WTC11 (cell line): ENCODE results near the gene MPIG6B. TPM values are rescaled to one million over a fixed set of nuclear protein-coding genes. Genes with fewer than 3 reads are reported as not detected.

Experiments used
- ATAC-seq: fragments of 200-7000 bp; cut with Tn5 transposase; 2 replicates; pipeline ENCODE4 v1.10.0; 2021; ENCODE audit warnings: mild to moderate bottlenecking, moderate library complexity
- CTCF ChIA-PET: fragments of 300-600 bp; sonication (Branson Sonifier 250); formaldehyde crosslinking; loops from one replicate; lab custom pipeline; 2021; ENCODE audit warnings: antibody characterized with exemption; lab: Charles Lee
- POLR2A ChIA-PET: fragments of 350-600 bp; sonication (Branson Sonifier 250); formaldehyde crosslinking; loops from one replicate; lab custom pipeline; 2021; ENCODE audit warnings: antibody characterized with exemption; lab: Charles Lee
- DNase-seq: peaks from one replicate; pipeline ENCODE4 v3.0.0; 2021; ENCODE audit warnings: low spot score
- H3K27ac Mint-ChIP-seq: 2 replicates; pipeline ENCODE4 v1.8.0; 2021; ENCODE audit warnings: mixed read lengths
- H3K27me3 Mint-ChIP-seq: 2 replicates; pipeline ENCODE4 v1.8.0; 2021; ENCODE audit warnings: low read depth, mild to moderate bottlenecking, moderate library complexity, mixed read lengths
- H3K36me3 Mint-ChIP-seq: 2 replicates; pipeline ENCODE4 v1.8.0; 2021; ENCODE audit warnings: mixed read lengths
- H3K4me1 Mint-ChIP-seq: 2 replicates; pipeline ENCODE4 v1.8.0; 2022; ENCODE audit warnings: mixed read lengths
- H3K4me3 Mint-ChIP-seq: 2 replicates; pipeline ENCODE4 v1.8.0; 2021; ENCODE audit warnings: mild to moderate bottlenecking, moderate library complexity, mixed read lengths
- H3K9me3 Mint-ChIP-seq: 2 replicates; pipeline ENCODE4 v1.8.0; 2021; ENCODE audit warnings: mixed read lengths
- AFF4 ChIP-seq: sonication (generic); formaldehyde crosslinking; IDR thresholded peaks from 2 replicates; pipeline ENCODE4 v1.8.1; 2023; ENCODE audit warnings: mild to moderate bottlenecking, missing genetic modification reagents, borderline replicate concordance
- ATF1 ChIP-seq: sonication (generic); formaldehyde crosslinking; IDR thresholded peaks from 2 replicates; pipeline ENCODE4 v1.8.1; 2023; ENCODE audit warnings: mild to moderate bottlenecking, moderate library complexity, missing genetic modification reagents
- CBFB ChIP-seq: sonication (generic); formaldehyde crosslinking; IDR thresholded peaks from 2 replicates; pipeline ENCODE4 v1.8.1; 2022; ENCODE audit warnings: mild to moderate bottlenecking, low read depth, missing genetic modification reagents
- EMX1 ChIP-seq: fragments of 250-450 bp; sonication (Bioruptor Pico); IDR thresholded peaks from 2 replicates; pipeline ENCODE4 v1.8.0; 2021; ENCODE audit warnings: mild to moderate bottlenecking
- FOXJ3 ChIP-seq: sonication (generic); formaldehyde crosslinking; IDR thresholded peaks from 2 replicates; pipeline ENCODE4 v1.9.0; 2021; ENCODE audit warnings: missing genetic modification reagents, mild to moderate bottlenecking, borderline replicate concordance
- FOXP1 ChIP-seq: sonication (generic); formaldehyde crosslinking; IDR thresholded peaks from 2 replicates; pipeline ENCODE4 v1.8.0; 2022; ENCODE audit warnings: missing genetic modification reagents, mild to moderate bottlenecking, moderate library complexity, borderline replicate concordance
- MXD4 ChIP-seq: fragments of 250-450 bp; sonication (Bioruptor Pico); IDR thresholded peaks from 2 replicates; pipeline ENCODE4 v1.8.0; 2021; ENCODE audit warnings: mild to moderate bottlenecking, moderate library complexity, borderline replicate concordance
- NR1H2 ChIP-seq: sonication (generic); formaldehyde crosslinking; IDR thresholded peaks from 2 replicates; pipeline ENCODE4 v1.9.0; 2021; ENCODE audit warnings: mild to moderate bottlenecking, moderate library complexity, missing genetic modification reagents
- NR2C2 ChIP-seq: sonication (generic); formaldehyde crosslinking; IDR thresholded peaks from 2 replicates; pipeline ENCODE4 v1.8.0; 2022; ENCODE audit warnings: mild to moderate bottlenecking, missing genetic modification reagents
- PREB ChIP-seq: sonication (generic); formaldehyde crosslinking; IDR thresholded peaks from 2 replicates; pipeline ENCODE4 v1.8.1; 2022; ENCODE audit warnings: mild to moderate bottlenecking, missing genetic modification reagents, moderate library complexity, borderline replicate concordance
- PRRX2 ChIP-seq: fragments of 250-450 bp; sonication (Bioruptor Pico); IDR thresholded peaks from 2 replicates; pipeline ENCODE4 v1.8.0; 2021; ENCODE audit warnings: mild to moderate bottlenecking
- RORB ChIP-seq: fragments of 250-450 bp; sonication (Bioruptor Pico); IDR thresholded peaks from 2 replicates; pipeline ENCODE4 v1.9.0; 2021; ENCODE audit warnings: mild to moderate bottlenecking
- SOX15 ChIP-seq: fragments of 250-450 bp; sonication (Bioruptor Pico); IDR thresholded peaks from 2 replicates; pipeline ENCODE4 v1.9.0; 2021; ENCODE audit warnings: mild to moderate bottlenecking
- TEAD1 ChIP-seq: sonication (generic); formaldehyde crosslinking; IDR thresholded peaks from 2 replicates; pipeline ENCODE4 v1.8.0; 2022; ENCODE audit warnings: mild to moderate bottlenecking, missing genetic modification reagents
- ZNF219 ChIP-seq: sonication (generic); formaldehyde crosslinking; IDR thresholded peaks from 2 replicates; pipeline ENCODE4 v1.8.0; 2023; ENCODE audit warnings: missing genetic modification reagents, mild to moderate bottlenecking, borderline replicate concordance
- ZNF416 ChIP-seq: fragments of 250-450 bp; sonication (Bioruptor Pico); IDR thresholded peaks from 2 replicates; pipeline ENCODE4 v1.9.0; 2021; ENCODE audit warnings: mild to moderate bottlenecking, inconsistent platforms
- ZNF423 ChIP-seq: fragments of 250-450 bp; sonication (Bioruptor Pico); IDR thresholded peaks from 2 replicates; pipeline ENCODE4 v2.1.2; 2022; ENCODE audit warnings: mild to moderate bottlenecking, moderate library complexity
- ZNF671 ChIP-seq: fragments of 250-450 bp; sonication (Bioruptor Pico); IDR thresholded peaks from 2 replicates; pipeline ENCODE4 v1.8.0; 2021; ENCODE audit warnings: mild to moderate bottlenecking
- total RNA-seq: library from RNA; stranded (reverse); gene quantifications from 3 replicates; pipeline ENCODE4 v1.2.3, GENCODE V29; 2021
- TF ChIP-seq, protein P1 (sequence below): fragments of 250-450 bp; sonication (Bioruptor Pico); IDR thresholded peaks from 2 replicates; pipeline ENCODE4 v1.9.0; 2021; ENCODE audit warnings: moderate library complexity, mild to moderate bottlenecking, inconsistent platforms, borderline replicate concordance
- TF ChIP-seq, protein P2 (sequence below): sonication (generic); formaldehyde crosslinking; IDR thresholded peaks from 2 replicates; pipeline ENCODE4 v1.8.0; 2022; ENCODE audit warnings: mild to moderate bottlenecking, missing genetic modification reagents

The MPIG6B gene
- total RNA-seq, 1 experiment from 2014 or later: 0.09 TPM

DNA sequence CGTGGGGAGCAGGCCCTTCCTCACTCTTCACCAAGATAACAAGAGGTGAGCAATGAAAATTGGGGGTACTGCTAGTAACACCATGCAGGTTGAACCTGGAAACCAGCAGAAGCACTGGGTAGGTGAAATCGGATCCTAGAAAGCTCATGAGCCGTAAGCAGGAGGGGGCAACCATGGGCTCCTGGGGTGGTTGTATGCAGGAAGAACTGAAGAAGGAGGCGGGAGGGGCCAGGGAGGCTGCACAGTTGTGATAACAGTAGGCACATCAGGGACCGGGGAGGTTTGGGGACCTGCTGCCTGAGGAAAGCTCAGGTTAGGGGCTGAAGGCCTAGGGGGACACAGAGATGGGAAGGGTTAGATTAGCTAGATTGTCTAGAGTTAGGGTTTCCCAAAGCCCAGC is 36.7 kb upstream of the MPIG6B start (continued):
- TF ChIP-seq, protein P1, sequence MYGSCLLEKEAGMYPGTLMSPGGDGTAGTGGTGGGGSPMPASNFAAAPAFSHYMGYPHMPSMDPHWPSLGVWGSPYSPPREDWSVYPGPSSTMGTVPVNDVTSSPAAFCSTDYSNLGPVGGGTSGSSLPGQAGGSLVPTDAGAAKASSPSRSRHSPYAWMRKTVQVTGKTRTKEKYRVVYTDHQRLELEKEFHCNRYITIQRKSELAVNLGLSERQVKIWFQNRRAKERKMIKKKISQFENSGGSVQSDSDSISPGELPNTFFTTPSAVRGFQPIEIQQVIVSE: no peak
- no peak for TF ChIP-seq CBFB (CRISPR knock-in tag)
- TF ChIP-seq ZNF416 (CRISPR knock-in tag): no peak
- TF ChIP-seq ATF1 (CRISPR knock-in tag): no peak

GRCh38 chr6:31687321-31687720 is 35.9 kb upstream of the MPIG6B start:
- Mint-ChIP-seq H3K9me3 (no peaks in the 10 kb centered on the region), H3K27me3 (peaks cover 3% of the 10 kb centered on the region), H3K36me3 (peaks cover 15% of the 10 kb centered on the region), H3K4me3 (no peak overlapping the region), H3K4me1 (peaks cover 7% of the 10 kb centered on the region), H3K27ac (no peak overlapping the region)
- DNase-seq (no peak), ATAC-seq (no peak)
- TF ChIP-seq NR2C2 (no peak), SOX15 (no peak), TEAD1 (CRISPR knock-in tag) (no peak), ZNF423 (CRISPR knock-in tag) (no peak), NR1H2 (no peak), PRRX2 (CRISPR knock-in tag) (no peak), FOXP1 (CRISPR knock-in tag) (no peak), EMX1 (CRISPR knock-in tag) (no peak), ZNF219 (no peak), ZNF671 (no peak), ZNF416 (CRISPR knock-in tag) (no peak), PREB (no peak), AFF4 (no peak), FOXJ3 (CRISPR knock-in tag) (no peak), MXD4 (CRISPR knock-in tag) (no peak), RORB (CRISPR knock-in tag) (no peak)
- TF ChIP-seq, protein P2, sequence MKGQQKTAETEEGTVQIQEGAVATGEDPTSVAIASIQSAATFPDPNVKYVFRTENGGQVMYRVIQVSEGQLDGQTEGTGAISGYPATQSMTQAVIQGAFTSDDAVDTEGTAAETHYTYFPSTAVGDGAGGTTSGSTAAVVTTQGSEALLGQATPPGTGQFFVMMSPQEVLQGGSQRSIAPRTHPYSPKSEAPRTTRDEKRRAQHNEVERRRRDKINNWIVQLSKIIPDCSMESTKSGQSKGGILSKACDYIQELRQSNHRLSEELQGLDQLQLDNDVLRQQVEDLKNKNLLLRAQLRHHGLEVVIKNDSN (CRISPR knock-in tag): no peak
- POLR2A ChIA-PET: interaction anchor here (0.5 to 0.6 kb wide), 2 partner anchors 85 to 286 kb away, joined by 3 read pairs; no protein-coding TSS in a partner anchor
- CTCF ChIA-PET: interaction anchor here (1.2 kb wide), 1 partner anchor 50 kb away, joined by 5 read pairs; no protein-coding TSS in a partner anchor
